PC-3 (cell line): ENCODE results near the gene C3AR1. TPM values are rescaled to one million over a fixed set of nuclear protein-coding genes. Genes with fewer than 3 reads are reported as not detected.
"Not testable (repeated sequence)": the region's sequence is repeated elsewhere in the genome, so short reads cannot be mapped to it uniquely, and the experiment has no call there.

Experiments used
- ATAC-seq: fragments of 200-7000 bp; cut with Tn5 transposase; 2 replicates; pipeline ENCODE4 v1.9.1; 2020; ENCODE audit warnings: mild to moderate bottlenecking, moderate library complexity
- Bru-seq: library from RNA; stranded (reverse); fragments of 400-500 nt; gene quantifications from one replicate; lab custom pipeline; 2021; lab: Mats Ljungman, UMichigan
- BruChase-seq, 2 experiments: library from RNA; stranded (reverse); fragments of 400-500 nt; gene quantifications; one replicate each; lab custom pipeline; 2021; lab: Mats Ljungman, UMichigan
- BruUV-seq: library from RNA; stranded (reverse); fragments of 400-500 nt; replicated peaks from 2 replicates; lab custom pipeline; 2021; lab: Mats Ljungman, UMichigan
- CTCF ChIA-PET: fragments of 300-600 bp; sonication (Branson Sonifier 250); formaldehyde crosslinking; loops from one replicate; lab custom pipeline; 2022; ENCODE audit warnings: antibody characterized with exemption; lab: Charles Lee
- POLR2A ChIA-PET: fragments of 300-600 bp; sonication (Branson Sonifier 250); formaldehyde crosslinking; loops from one replicate; lab custom pipeline; 2022; ENCODE audit warnings: antibody characterized with exemption; ENCODE audit not compliant: unreplicated experiment; lab: Charles Lee
- DNase-seq: peaks from one replicate; pipeline ENCODE4 v3.0.0-alpha.2; 2015
- H2AFZ ChIP-seq: fragments of 300-600 bp; sonication (generic); 2 replicates; pipeline ENCODE4 v1.6.0; 2016; ENCODE audit warnings: antibody characterized with exemption, low read length
- H3F3A ChIP-seq: fragments of 300-600 bp; sonication (generic); one replicate; pipeline ENCODE4 v1.6.0; 2017; ENCODE audit warnings: antibody characterized with exemption, low read length, control low read depth, mild to moderate bottlenecking; ENCODE audit not compliant: unreplicated experiment
- H3K27ac ChIP-seq: fragments of 300-600 bp; sonication (generic); 2 replicates; pipeline ENCODE4 v1.5.1; 2016; ENCODE audit warnings: mild to moderate bottlenecking, low read length
- H3K27me3 ChIP-seq: fragments of 300-600 bp; sonication (generic); 2 replicates; pipeline ENCODE4 v1.6.1; 2016; ENCODE audit warnings: low read length, mixed read lengths
- H3K36me3 ChIP-seq: fragments of 300-600 bp; sonication (generic); 2 replicates; pipeline ENCODE4 v1.6.1; 2016; ENCODE audit warnings: low read depth, mixed run types, low read length, mixed read lengths
- H3K4me1 ChIP-seq: fragments of 300-600 bp; sonication (generic); 2 replicates; pipeline ENCODE4 v1.5.1; 2016; ENCODE audit warnings: low read length; ENCODE audit not compliant: insufficient read depth
- H3K4me2 ChIP-seq: fragments of 300-600 bp; sonication (generic); 2 replicates; pipeline ENCODE4 v1.6.0; 2016; ENCODE audit warnings: low read length
- H3K4me3 ChIP-seq: fragments of 300-600 bp; sonication (generic); 2 replicates; pipeline ENCODE4 v1.5.1; 2016; ENCODE audit warnings: mild to moderate bottlenecking, low read length, mixed read lengths
- H3K79me2 ChIP-seq: fragments of 300-600 bp; sonication (generic); 2 replicates; pipeline ENCODE4 v1.6.1; 2017; ENCODE audit warnings: low read length, mixed read lengths
- H3K9ac ChIP-seq: fragments of 300-600 bp; sonication (generic); 2 replicates; pipeline ENCODE4 v1.6.0; 2016; ENCODE audit warnings: mild to moderate bottlenecking, low read length
- H3K9me2 ChIP-seq: fragments of 300-600 bp; sonication (generic); replicated peaks from 2 replicates; pipeline ENCODE4 v1.6.1; 2016; ENCODE audit warnings: mixed run types, low read length, mixed read lengths
- H3K9me3 ChIP-seq: fragments of 300-600 bp; sonication (generic); 2 replicates; pipeline ENCODE4 v1.6.1; 2016; ENCODE audit warnings: low read length, mixed read lengths
- H4K20me1 ChIP-seq: fragments of 300-600 bp; sonication (generic); 2 replicates; pipeline ENCODE4 v1.6.1; 2016; ENCODE audit warnings: low read length, mixed read lengths
- EZH2 ChIP-seq: fragments of 300-600 bp; sonication (generic); IDR thresholded peaks from one replicate; pipeline ENCODE4 v1.6.1; 2017; ENCODE audit warnings: antibody characterized with exemption, mild to moderate bottlenecking, low read length; ENCODE audit not compliant: unreplicated experiment
- EZH2phosphoT487 ChIP-seq: fragments of 300-600 bp; sonication (generic); IDR thresholded peaks from 2 replicates; pipeline ENCODE4 v1.6.1; 2018; ENCODE audit warnings: mild to moderate bottlenecking, antibody characterized with exemption, low read length, borderline replicate concordance
- intact Hi-C: fragments of 100-400 bp; cut with micrococcal nuclease; formaldehyde crosslinking; loops from 2 replicates; pipeline ENCODE4 v1.9.0; 2023
- long read RNA-seq: library from polyadenylated mRNA; unstranded; transcript quantifications from one replicate; pipeline ENCODE4 v2.0.0, GENCODE V29; 2021; ENCODE audit not compliant: unreplicated experiment
- total RNA-seq: library from RNA; depleted of rRNA; stranded (reverse); fragments of >200 nt; gene quantifications from 2 replicates; pipeline ENCODE4 v1.2.3, GENCODE V29; 2014; rRNA removed
- TF ChIP-seq, protein P1 (sequence below): fragments of 300-600 bp; sonication (generic); conservative IDR thresholded peaks from 2 replicates; pipeline ENCODE4 v1.5.1; 2017; ENCODE audit warnings: antibody characterized with exemption, low read depth, mild to moderate bottlenecking, low read length

Gene C3AR1
- total RNA-seq = not detected in 2 replicates
- Bru-seq, nascent RNA = not detected
- percentile 14 among the genes with signal in this experiment for BruChase-seq, experiment 1, labeled RNA remaining after a 6-hour chase
- BruChase-seq, experiment 2, labeled RNA remaining after a 2-hour chase = percentile 11 among the genes with signal in this experiment
- long read RNA-seq = 0 reads

- Histone ChIP-seq H3K4me3 (no peak within 1 kb of the TSS), H3K9me3 (no peaks in the 10 kb centered on the region), H3K9me2 (no peaks in the 10 kb centered on the region), H3K79me2 (no peaks in the 10 kb centered on the region), H3F3A (no peaks in the 10 kb centered on the region), H4K20me1 (no peaks in the 10 kb centered on the region), H3K27me3 (no peaks in the 10 kb centered on the region), H2AFZ (peak within 1 kb of the TSS; percentile 35; the same call in 1 of the 2 replicates), H3K36me3 (no peaks in the 10 kb centered on the region), H3K4me1 (peaks cover 8% of the 10 kb centered on the region; the same call in 1 of the 2 replicates), H3K9ac (no peak within 1 kb of the TSS), H3K4me2 (peak within 1 kb of the TSS; percentile 39; the same call in 1 of the 2 replicates), H3K27ac (no peak within 1 kb of the TSS)
- DNase-seq (peak; percentile 50), ATAC-seq (peak; percentile 80)
- ChIA-PET POLR2A (no interaction called here), CTCF (no interaction called here)
- BruUV-seq = no TSS peak
- TF ChIP-seq EZH2phosphoT487 (no peak), EZH2 (no peak)
- TF ChIP-seq, protein P1, sequence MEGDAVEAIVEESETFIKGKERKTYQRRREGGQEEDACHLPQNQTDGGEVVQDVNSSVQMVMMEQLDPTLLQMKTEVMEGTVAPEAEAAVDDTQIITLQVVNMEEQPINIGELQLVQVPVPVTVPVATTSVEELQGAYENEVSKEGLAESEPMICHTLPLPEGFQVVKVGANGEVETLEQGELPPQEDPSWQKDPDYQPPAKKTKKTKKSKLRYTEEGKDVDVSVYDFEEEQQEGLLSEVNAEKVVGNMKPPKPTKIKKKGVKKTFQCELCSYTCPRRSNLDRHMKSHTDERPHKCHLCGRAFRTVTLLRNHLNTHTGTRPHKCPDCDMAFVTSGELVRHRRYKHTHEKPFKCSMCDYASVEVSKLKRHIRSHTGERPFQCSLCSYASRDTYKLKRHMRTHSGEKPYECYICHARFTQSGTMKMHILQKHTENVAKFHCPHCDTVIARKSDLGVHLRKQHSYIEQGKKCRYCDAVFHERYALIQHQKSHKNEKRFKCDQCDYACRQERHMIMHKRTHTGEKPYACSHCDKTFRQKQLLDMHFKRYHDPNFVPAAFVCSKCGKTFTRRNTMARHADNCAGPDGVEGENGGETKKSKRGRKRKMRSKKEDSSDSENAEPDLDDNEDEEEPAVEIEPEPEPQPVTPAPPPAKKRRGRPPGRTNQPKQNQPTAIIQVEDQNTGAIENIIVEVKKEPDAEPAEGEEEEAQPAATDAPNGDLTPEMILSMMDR = no peak
- intact Hi-C loops = no loop called here
These were observed at the start of gene C3AR1 for GRCh38 chr12:8065991-8066594. Gene C3AR1, minus strand, starts transcription at chr12:8066359. Its CDS starts 6,174 bp downstream, at chr12:8060185.

DNA sequence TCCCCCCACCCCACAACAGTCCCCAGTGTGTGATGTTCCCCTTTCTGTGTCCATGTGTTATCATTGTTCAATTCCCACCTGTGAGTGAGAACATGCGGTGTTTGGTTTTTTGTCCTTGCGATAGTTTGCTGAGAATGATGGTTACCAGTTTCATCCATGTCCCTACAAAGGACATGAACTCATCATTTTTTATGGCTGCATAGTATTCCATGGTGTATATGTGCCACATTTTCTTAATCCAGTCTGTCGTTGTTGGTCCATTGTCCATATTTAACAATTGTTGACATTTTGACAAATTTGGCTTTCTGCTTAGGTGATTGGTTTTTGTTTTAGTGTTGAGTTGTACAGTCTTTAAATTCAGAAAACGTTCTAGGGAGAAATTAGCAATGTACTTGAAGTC is 47.0 kb upstream of the C3AR1 start:
- H3K9me3 ChIP-seq, H3K79me2 ChIP-seq, ATAC-seq, H3K4me1 ChIP-seq, H3K27ac ChIP-seq, H3K36me3 ChIP-seq, BruUV-seq, CTCF ChIA-PET, H2AFZ ChIP-seq, H3K9me2 ChIP-seq, H3K9ac ChIP-seq, H4K20me1 ChIP-seq, POLR2A ChIA-PET, H3K27me3 ChIP-seq, H3K4me3 ChIP-seq, DNase-seq, H3F3A ChIP-seq, intact Hi-C loops, H3K4me2 ChIP-seq: not testable (repeated sequence)

DNA sequence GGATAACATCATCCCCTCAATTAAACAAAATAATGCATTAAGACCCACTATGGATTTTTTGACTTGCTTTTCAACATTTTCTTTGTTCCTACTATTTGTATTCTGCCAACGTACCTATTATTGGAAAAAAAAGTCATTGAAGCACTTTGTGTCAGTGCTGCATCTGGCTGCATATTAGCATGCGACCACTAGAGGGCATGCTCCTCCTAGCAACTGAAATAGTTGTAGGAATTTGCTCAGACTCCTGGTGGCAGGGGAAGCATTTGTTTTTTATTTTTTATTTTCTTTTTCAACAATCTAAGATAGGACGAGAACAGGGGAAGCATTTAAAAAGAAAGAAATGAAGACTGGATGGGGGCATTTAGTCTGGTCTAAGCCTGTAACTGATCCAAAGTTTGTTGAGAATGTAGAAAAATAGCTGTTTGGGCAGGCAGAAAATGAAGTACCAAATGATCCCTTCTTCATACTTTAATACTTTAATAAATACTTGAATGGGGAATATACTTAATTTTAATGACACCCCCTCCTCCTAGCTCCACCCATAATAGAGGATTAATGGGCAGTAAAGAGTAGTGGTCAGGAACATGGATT is 42.7 kb upstream of the C3AR1 start:
- Histone ChIP-seq H3F3A (no peaks in the 10 kb centered on the region), H3K9me3 (no peaks in the 10 kb centered on the region), H3K27me3 (no peaks in the 10 kb centered on the region), H3K27ac (no peak overlapping the region), H3K4me2 (no peak overlapping the region), H3K9ac (no peak overlapping the region), H2AFZ (0 out of 2 replicates have a peak overlapping the region, but pooled peaks have one; percentile 28), H3K9me2 (no peaks in the 10 kb centered on the region), H3K36me3 (peaks cover 2% of the 10 kb centered on the region; the same call in 1 of the 2 replicates), H3K4me1 (no peaks in the 10 kb centered on the region), H3K79me2 (no peaks in the 10 kb centered on the region), H3K4me3 (no peak overlapping the region), H4K20me1 (no peaks in the 10 kb centered on the region)
- no TSS peak for BruUV-seq
- ChIA-PET POLR2A (no interaction called here), CTCF (no interaction called here)
- intact Hi-C loops = loop anchor here (1.0 kb wide), 2 partner anchors 71 to 128 kb away; no protein-coding TSS in a partner anchor
- no peak for TF ChIP-seq EZH2
- TF ChIP-seq, protein P1 = peak; percentile 94
- no peak for TF ChIP-seq EZH2phosphoT487
- DNase-seq = peak; percentile 81
- ATAC-seq = peak; percentile 71
